GOT3 (cell line): ENCODE measurements around the gene TEAD1.

Experiments
- DNase-seq: peaks from one replicate; lab custom pipeline; 2025; ENCODE audit warnings: mixed read lengths; lab: John Stamatoyannopoulos, UW

TEAD1 gene

GRCh38 chr11:12666915-12667314 is 7.3 kb upstream of the TEAD1 start:
- no peak for DNase-seq

GRCh38 chr11:12667646-12668045 is 6.6 kb upstream of the TEAD1 start:
- no peak for DNase-seq

- DNase-seq, result no peak
Observed at GRCh38 chr11:12668166-12668565, 6.1 kb upstream of the TEAD1 start.

- DNase-seq, result no peak
Observed at GRCh38 chr11:12669930-12670329, 4.3 kb upstream of the TEAD1 start.

- no peak for DNase-seq
Observed at GRCh38 chr11:12671370-12671769, 2.9 kb upstream of the TEAD1 start.

GRCh38 chr11:12673601-12673923 is 659 bp upstream of the TEAD1 start:
- DNase-seq, result no peak

GRCh38 chr11:12674571-12674935 is 332 bp downstream of the TEAD1 start:
- DNase-seq, result no peak

GRCh38 chr11:12674936-12675696 is 895 bp downstream of the TEAD1 start:
- no peak for DNase-seq

GRCh38 chr11:12675951-12676711 is 1.9 kb downstream of the TEAD1 start:
- no peak for DNase-seq

- no peak for DNase-seq
Observed at GRCh38 chr11:12677131-12677530, 2.9 kb downstream of the TEAD1 start.

GRCh38 chr11:12678092-12678491 is 3.9 kb downstream of the TEAD1 start:
- no peak for DNase-seq

GRCh38 chr11:12678991-12679390 is 4.8 kb downstream of the TEAD1 start:
- no peak for DNase-seq

GRCh38 chr11:12679471-12679870 is 5.2 kb downstream of the TEAD1 start:
- no peak for DNase-seq

- no peak for DNase-seq
Observed at GRCh38 chr11:12680246-12680939, 6.2 kb downstream of the TEAD1 start.

- no peak for DNase-seq
Observed at GRCh38 chr11:12680940-12681258, 6.7 kb downstream of the TEAD1 start.

- no peak for DNase-seq
Observed at GRCh38 chr11:12681466-12681865, 7.2 kb downstream of the TEAD1 start.

GRCh38 chr11:12682288-12682687 is 8.1 kb downstream of the TEAD1 start:
- DNase-seq, result no peak

GRCh38 chr11:12682737-12683500 is 8.7 kb downstream of the TEAD1 start:
- no peak for DNase-seq

GRCh38 chr11:12683874-12684273 is 9.7 kb downstream of the TEAD1 start:
- DNase-seq, result no peak

- DNase-seq, result no peak
Observed at GRCh38 chr11:12684315-12684714, 10.1 kb downstream of the TEAD1 start.

GRCh38 chr11:12684816-12685215 is 10.6 kb downstream of the TEAD1 start:
- no peak for DNase-seq

GRCh38 chr11:12685229-12685628 is 11.0 kb downstream of the TEAD1 start:
- DNase-seq, result no peak
